Effector CD8-positive, alpha-beta T cell (primary cell): ENCODE data around the gene RBCK1.
"Not testable (repeated sequence)": the region's sequence is repeated elsewhere in the genome, so short reads cannot be mapped to it uniquely, and the experiment has no call there.

Experiments used
- DNase-seq: peaks from one replicate; lab custom pipeline; 2025; lab: John Stamatoyannopoulos, UW
- total RNA-seq, 4 experiments: gene quantifications; one replicate each; lab custom pipeline; 2026; lab: John Stamatoyannopoulos, UW

RBCK1 gene
- total RNA-seq: 71.4 to 105 (median 89.8) reads per million in 4 experiments

GRCh38 chr20:407953-408842 lies at the start of gene RBCK1:
TSS of gene RBCK1 (plus strand) at chr20:408299. CDS start at chr20:408758, 459 bp downstream.
- peak; percentile 82 for DNase-seq

- no peak for DNase-seq
These were observed 49.1 kb upstream of the RBCK1 start for GRCh38 chr20:358891-359555.

- DNase-seq: no peak
These were observed 46.5 kb upstream of the RBCK1 start for GRCh38 chr20:361561-361960.

- no peak for DNase-seq
These were observed 45.5 kb upstream of the RBCK1 start for GRCh38 chr20:362271-363254.

- no peak for DNase-seq
These were observed 44.6 kb upstream of the RBCK1 start for GRCh38 chr20:363319-364078.

- DNase-seq: no peak
These were observed 42.9 kb upstream of the RBCK1 start for GRCh38 chr20:364905-365794.

- no peak for DNase-seq
These were observed 41.9 kb upstream of the RBCK1 start for GRCh38 chr20:366041-366718.

GRCh38 chr20:366719-367485 lies 41.2 kb upstream of the RBCK1 start:
- no peak for DNase-seq

GRCh38 chr20:367486-367887 lies 40.6 kb upstream of the RBCK1 start:
- no peak for DNase-seq

- no peak for DNase-seq
These were observed 39.2 kb upstream of the RBCK1 start for GRCh38 chr20:368915-369314.

GRCh38 chr20:370151-370600 lies 37.9 kb upstream of the RBCK1 start:
- no peak for DNase-seq

GRCh38 chr20:370977-371754 lies 36.9 kb upstream of the RBCK1 start:
- DNase-seq: no peak

- DNase-seq: no peak
These were observed 36.1 kb upstream of the RBCK1 start for GRCh38 chr20:371755-372542.

- not testable (repeated sequence) for DNase-seq
These were observed 35.5 kb upstream of the RBCK1 start for GRCh38 chr20:372543-373082.

GRCh38 chr20:373171-373890 lies 34.8 kb upstream of the RBCK1 start:
- no peak for DNase-seq

GRCh38 chr20:375265-375889 lies 32.7 kb upstream of the RBCK1 start:
- DNase-seq: no peak
